HFFc6 (cell line): ENCODE results near the gene NABP2. TPM values are rescaled to one million over a fixed set of nuclear protein-coding genes. Genes with fewer than 3 reads are reported as not detected.
"Not testable (repeated sequence)": the region's sequence is repeated elsewhere in the genome, so short reads cannot be mapped to it uniquely, and the experiment has no call there.

Source experiments
- DNase-seq: peaks from one replicate; pipeline ENCODE4 v3.0.0-alpha.2; 2018
- H3K27ac Mint-ChIP-seq: 2 replicates; pipeline ENCODE4 v1.8.0; 2020; ENCODE audit warnings: mild to moderate bottlenecking, mixed read lengths
- H3K27me3 Mint-ChIP-seq: 2 replicates; pipeline ENCODE4 v1.8.0; 2021; ENCODE audit warnings: mild to moderate bottlenecking, moderate library complexity, mixed read lengths; ENCODE audit not compliant: insufficient read depth
- H3K36me3 Mint-ChIP-seq: 2 replicates; pipeline ENCODE4 v1.8.0; 2021; ENCODE audit warnings: low read depth, mixed read lengths
- H3K4me1 Mint-ChIP-seq: 2 replicates; pipeline ENCODE4 v1.8.0; 2020; ENCODE audit warnings: low read depth, mixed read lengths
- H3K4me3 Mint-ChIP-seq: 2 replicates; pipeline ENCODE4 v1.8.0; 2020; ENCODE audit warnings: mild to moderate bottlenecking, moderate library complexity, mixed read lengths
- H3K9me3 Mint-ChIP-seq: 2 replicates; pipeline ENCODE4 v1.8.0; 2020; ENCODE audit warnings: mild to moderate bottlenecking, mixed read lengths
- total RNA-seq, 6 experiments: library from RNA; stranded (reverse); fragmentation: NEBNext Ultra II Directional; extraction: Animal tissue kit (Norgen Biotek cat#: 25700); gene quantifications; 2 replicates in 1 of 6; 3 replicates in 5 of 6; pipeline ENCODE4 v1.2.3, GENCODE V29; 2021
- TF ChIP-seq, protein P1 (sequence below): fragments of 200-600 bp; sonication (generic); IDR thresholded peaks from 2 replicates; pipeline ENCODE4 v1.5.0; 2021; ENCODE audit warnings: antibody characterized with exemption, mild to moderate bottlenecking

Gene NABP2
- total RNA-seq, 6 experiments from 2014 or later, result 46.8 to 53.6 (median 49.4) TPM

DNA sequence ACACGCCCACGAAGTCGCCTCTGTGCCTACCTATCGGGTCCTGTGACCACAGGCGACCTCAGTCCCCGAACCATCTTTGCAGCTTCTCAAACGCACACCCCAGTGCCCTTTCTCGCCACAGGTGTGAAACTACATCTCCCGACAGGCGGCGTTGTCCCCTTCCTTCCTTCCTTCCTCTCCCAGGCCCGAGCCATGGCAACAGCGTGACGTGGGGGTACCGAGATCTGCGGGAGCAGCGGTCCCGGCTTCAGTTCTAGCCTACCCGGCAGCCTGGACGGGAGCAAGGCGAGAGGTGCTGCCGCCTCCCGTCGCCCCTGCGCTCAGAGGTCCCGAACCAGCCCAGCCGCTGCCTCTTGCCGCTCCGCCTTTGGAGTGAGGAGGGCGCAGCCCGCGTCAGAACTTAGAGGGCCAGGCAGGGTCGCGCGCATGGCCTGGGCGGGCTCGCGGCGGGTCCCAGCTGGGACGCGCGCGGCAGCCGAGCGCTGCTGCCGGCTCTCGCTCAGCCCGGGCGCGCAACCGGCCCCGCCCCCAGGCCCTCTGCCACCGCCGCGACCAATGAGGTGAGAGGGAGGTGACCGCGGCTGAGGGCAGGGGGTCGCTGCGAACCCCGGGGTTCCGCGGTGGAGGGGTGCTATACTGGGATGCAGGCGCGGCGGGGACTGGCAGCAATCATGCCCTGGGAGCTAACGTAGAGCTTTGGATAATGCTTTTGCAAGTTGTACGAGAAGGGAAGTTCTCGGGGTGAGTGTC, 42.7 kb downstream of the NABP2 start, which contains the start of gene COQ10A:
COQ10A (plus strand) TSS at position 250 of the 750 bp plus-strand sequence; CDS start at position 427, 177 bp downstream.
- TF ChIP-seq, protein P1, sequence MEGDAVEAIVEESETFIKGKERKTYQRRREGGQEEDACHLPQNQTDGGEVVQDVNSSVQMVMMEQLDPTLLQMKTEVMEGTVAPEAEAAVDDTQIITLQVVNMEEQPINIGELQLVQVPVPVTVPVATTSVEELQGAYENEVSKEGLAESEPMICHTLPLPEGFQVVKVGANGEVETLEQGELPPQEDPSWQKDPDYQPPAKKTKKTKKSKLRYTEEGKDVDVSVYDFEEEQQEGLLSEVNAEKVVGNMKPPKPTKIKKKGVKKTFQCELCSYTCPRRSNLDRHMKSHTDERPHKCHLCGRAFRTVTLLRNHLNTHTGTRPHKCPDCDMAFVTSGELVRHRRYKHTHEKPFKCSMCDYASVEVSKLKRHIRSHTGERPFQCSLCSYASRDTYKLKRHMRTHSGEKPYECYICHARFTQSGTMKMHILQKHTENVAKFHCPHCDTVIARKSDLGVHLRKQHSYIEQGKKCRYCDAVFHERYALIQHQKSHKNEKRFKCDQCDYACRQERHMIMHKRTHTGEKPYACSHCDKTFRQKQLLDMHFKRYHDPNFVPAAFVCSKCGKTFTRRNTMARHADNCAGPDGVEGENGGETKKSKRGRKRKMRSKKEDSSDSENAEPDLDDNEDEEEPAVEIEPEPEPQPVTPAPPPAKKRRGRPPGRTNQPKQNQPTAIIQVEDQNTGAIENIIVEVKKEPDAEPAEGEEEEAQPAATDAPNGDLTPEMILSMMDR, result peak; percentile 87
- Mint-ChIP-seq H3K9me3 (no peaks in the 10 kb centered on the region), H3K27ac (peak within 1 kb of the TSS; percentile 95), H3K4me1 (peaks cover 28% of the 10 kb centered on the region), H3K4me3 (peak within 1 kb of the TSS; percentile 97), H3K27me3 (peaks cover 4% of the 10 kb centered on the region), H3K36me3 (peaks cover 3% of the 10 kb centered on the region)
- DNase-seq, result peak; percentile 87

DNA sequence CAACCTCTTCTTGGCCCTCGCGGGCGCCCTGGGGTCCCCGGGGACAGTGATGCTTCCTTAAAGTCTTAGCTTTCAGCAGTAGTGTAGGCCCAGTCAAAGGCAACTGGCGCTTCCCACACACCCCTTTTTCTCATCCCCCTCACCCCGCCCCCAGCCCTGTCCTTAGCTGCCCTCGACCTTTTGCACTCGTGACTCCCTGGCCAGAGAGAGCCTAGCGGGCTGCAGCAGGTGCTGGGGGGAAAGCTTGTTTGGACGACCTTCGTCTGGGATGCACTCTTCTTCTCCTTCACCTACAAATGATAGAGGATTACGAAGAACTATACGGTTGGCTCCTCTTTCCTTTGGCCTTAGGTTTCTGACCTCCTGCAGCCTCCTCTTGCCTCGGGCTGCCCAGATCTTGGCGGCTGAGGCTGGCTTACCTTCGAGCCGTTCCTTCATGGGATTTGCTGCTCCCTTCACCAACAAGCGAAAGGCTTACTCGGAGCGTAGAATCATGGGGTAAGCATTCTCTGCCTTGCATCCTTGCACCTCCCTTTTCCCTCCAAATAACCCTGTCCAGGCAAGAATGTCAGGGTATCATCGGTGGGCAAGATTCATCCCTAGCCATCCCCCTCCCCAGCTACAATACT, 43.4 kb downstream of the NABP2 start:
- Mint-ChIP-seq H3K27ac (peak overlapping the region; percentile 22), H3K4me3 (peak overlapping the region; percentile 97), H3K9me3 (no peaks in the 10 kb centered on the region), H3K36me3 (no peaks in the 10 kb centered on the region; the same call in 1 of the 2 replicates), H3K27me3 (peaks cover 4% of the 10 kb centered on the region), H3K4me1 (peaks cover 23% of the 10 kb centered on the region)
- DNase-seq, result no peak
- TF ChIP-seq, protein P1, result no peak

DNA sequence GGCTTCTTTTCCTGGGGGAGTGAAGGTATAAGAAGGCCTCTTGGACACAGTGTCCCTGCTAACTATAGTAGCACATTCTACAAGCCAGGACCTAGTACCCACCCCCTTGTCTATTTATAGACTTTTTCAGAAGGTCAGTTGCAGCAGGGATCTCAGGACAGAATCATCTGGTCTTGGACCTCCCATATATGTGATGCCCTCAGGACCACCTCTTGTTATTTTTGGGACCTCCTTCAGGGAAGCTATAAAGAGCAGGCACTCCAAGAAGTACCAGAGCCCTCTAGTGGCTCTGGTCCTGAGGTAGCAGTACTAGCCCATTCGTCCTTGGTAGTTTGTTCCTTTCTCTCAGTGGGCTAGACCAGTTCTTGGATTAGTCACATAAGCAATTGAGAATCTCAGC, 46.9 kb downstream of the NABP2 start:
- H3K4me3 Mint-ChIP-seq, result no peak overlapping the region
- H3K36me3 Mint-ChIP-seq, result peaks cover 22% of the 10 kb centered on the region
- TF ChIP-seq, protein P1, result peak; percentile 69
- H3K9me3 Mint-ChIP-seq, result no peaks in the 10 kb centered on the region
- peaks cover 17% of the 10 kb centered on the region for H3K4me1 Mint-ChIP-seq
- peaks cover 2% of the 10 kb centered on the region for H3K27me3 Mint-ChIP-seq
- H3K27ac Mint-ChIP-seq, result peak overlapping the region; percentile 14; the same call in 1 of the 2 replicates
- peak; percentile 35 for DNase-seq

DNA sequence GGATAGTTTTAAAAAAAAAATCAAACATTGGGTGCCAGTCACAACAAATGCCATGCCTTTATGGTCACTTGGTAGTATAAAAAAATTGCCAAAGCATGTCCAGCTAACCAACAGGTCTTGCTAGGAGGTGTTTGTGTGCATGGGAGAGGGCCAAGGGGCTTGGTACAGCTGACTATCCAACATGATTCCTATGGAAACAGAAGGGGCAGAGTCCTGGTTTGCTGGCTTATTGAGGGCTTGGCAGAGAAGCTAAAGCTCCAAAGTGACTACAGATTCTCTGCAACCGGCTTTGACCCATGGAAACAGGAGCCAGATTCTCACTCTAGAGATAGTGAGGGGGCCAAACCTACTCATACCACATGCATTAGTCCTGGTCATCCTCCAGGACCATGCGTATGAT, 48.3 kb downstream of the NABP2 start:
- H3K36me3 Mint-ChIP-seq, result peaks cover 24% of the 10 kb centered on the region
- not testable (repeated sequence) for H3K9me3 Mint-ChIP-seq, H3K27ac Mint-ChIP-seq, DNase-seq, H3K4me3 Mint-ChIP-seq, H3K4me1 Mint-ChIP-seq, H3K27me3 Mint-ChIP-seq

DNA sequence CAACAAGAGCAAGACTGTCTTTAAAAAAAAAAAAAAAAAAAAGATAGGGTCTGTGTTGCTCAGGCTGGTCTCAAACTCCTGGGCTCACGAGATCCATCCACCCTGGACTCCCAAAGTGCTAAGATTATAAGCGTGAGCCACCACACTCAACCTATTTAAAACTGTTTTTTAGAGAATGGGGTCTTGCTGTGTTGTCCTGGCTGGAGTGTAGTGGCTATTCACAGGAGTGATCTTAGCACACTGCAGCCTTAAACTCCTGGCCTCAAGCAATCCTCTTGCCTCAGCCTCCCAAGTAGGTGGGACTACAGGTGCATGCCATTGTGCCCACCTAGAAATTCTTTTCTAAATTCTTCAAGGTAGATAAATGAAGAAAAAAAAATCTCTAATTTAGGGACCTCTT, 50.2 kb downstream of the NABP2 start:
- Mint-ChIP-seq H3K9me3 (no peaks in the 10 kb centered on the region), H3K4me1 (no peaks in the 10 kb centered on the region), H3K27ac (no peak overlapping the region), H3K36me3 (peaks cover 24% of the 10 kb centered on the region), H3K4me3 (no peak overlapping the region), H3K27me3 (peaks cover 1% of the 10 kb centered on the region; the same call in 1 of the 2 replicates)
- TF ChIP-seq, protein P1, result no peak
- no peak for DNase-seq

DNA sequence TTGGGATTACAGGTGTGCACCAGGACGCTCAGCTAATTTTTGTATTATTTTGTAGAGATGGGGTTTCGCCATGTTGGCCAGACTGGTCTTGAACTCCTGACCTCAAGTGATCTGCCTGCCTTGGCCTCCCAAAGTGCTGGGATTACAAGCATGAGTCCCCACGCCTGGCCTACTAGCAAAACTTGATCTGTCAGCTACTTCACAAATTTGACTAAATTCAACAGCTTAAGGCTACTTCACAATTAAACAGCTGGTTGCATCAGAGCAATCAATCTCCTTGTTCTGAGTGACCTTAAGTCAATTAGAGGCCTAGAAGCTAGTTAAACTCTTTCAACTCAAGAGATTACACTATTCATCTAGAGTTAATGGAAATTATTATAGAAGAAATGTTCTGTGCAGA, 54.8 kb downstream of the NABP2 start:
- H3K4me3 Mint-ChIP-seq, result no peak overlapping the region
- no peak overlapping the region for H3K27ac Mint-ChIP-seq
- H3K9me3 Mint-ChIP-seq, result no peaks in the 10 kb centered on the region
- H3K36me3 Mint-ChIP-seq, result peaks cover 41% of the 10 kb centered on the region
- H3K27me3 Mint-ChIP-seq, result no peaks in the 10 kb centered on the region; the same call in 1 of the 2 replicates
- H3K4me1 Mint-ChIP-seq, result no peaks in the 10 kb centered on the region
- TF ChIP-seq, protein P1, result no peak
- no peak for DNase-seq
